Femur (tissue), 1 donor: ENCODE results near the gene MCU.
A peak's percentile ranks its signal among the peaks of the same experiment; 100 is the strongest.
"Not testable (repeated sequence)": the region's sequence is repeated elsewhere in the genome, so short reads cannot be mapped to it uniquely, and the experiment has no call there.

Experiments
- DNase-seq: peaks from one replicate; pipeline ENCODE4 v3.0.0-alpha.2; 2017

MCU gene, protein sequence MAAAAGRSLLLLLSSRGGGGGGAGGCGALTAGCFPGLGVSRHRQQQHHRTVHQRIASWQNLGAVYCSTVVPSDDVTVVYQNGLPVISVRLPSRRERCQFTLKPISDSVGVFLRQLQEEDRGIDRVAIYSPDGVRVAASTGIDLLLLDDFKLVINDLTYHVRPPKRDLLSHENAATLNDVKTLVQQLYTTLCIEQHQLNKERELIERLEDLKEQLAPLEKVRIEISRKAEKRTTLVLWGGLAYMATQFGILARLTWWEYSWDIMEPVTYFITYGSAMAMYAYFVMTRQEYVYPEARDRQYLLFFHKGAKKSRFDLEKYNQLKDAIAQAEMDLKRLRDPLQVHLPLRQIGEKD

DNA sequence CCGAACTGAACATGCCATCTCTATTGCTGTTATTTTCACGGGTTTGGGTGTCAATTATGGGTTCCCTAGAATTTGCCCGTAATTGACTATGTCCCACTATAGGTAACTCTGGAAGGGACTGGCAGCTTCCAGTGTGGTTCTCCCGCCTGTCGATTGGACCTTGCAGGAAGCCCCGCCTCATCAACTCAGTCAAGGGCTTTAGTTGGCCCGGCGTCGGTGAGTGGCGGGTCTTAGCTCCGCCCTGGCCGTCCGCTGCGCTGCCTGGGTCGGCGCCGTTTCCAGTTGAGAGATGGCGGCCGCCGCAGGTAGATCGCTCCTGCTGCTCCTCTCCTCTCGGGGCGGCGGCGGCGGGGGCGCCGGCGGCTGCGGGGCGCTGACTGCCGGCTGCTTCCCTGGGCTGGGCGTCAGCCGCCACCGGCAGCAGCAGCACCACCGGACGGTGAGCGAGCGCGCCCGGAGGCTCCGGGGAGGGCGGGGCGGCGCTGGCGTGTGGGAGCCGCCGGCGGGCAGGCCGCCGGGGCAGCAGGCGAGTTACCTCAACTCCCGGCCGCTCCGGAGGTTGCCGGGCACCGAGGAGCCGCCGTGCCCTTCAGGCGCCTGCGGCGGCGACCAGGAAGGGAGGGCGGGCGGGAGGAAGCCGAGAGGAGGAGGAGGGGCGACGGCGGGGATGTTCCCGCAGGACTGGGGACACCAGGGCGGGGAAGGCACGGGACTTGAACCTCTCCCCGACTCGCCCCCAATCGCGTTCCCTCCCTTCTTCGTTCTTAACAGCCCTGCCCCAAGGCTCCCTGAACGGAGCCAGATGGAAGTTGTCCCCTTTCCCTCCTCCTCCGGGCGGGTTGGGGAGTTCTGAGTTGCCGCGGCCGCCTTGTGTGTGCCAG is at the start of gene MCU:
Gene MCU (plus strand): TSS at position 281 of the 881 bp plus-strand sequence. CDS start 9 bp downstream, at position 290.
- peak; percentile 97 for DNase-seq

DNA sequence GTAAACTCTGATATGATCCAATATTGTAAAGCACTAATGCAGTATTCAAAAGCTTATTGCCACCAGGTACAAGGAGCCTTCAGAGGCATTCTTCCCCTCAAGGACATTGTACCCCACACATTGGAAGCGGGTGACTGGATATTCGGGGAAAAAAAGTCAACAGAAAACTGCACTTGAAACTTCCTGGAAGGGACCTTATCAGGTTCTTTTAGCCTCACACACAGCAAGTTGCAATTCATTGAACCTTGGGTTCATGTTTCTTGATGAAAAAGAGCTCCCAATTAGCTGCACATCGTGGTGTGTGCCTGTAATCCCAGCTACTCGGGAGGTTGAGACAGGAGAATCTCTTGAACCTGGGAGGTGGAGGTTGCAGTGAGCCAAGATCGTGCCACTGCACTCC is 49.6 kb upstream of the MCU start:
- DNase-seq: no peak

DNA sequence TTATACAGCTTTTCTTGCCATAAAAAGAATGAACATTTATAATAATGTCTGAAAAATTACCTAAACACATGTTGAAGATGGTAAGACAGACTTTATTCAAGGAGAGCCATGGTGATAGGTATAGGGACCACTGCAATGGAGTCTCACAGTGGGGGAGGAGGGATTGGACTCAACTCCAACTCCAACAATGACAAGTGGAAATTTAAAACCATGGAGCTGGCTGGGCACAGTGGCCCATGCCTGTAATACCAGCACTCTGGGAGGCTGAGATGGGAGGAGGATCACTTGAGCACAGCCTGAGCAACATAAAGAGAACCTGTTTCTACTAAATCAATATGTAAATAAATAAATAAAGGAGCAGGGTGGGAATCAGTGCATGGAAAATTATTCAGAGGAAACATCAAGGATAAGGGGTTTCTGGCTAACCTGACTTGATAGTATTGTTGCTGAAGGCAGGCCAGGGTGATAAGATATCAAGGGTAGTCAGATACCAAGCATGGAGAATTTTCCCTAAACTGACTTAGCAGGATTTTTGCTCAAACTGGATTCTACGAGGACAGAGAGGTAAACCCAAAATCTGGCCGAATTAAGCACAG is 46.6 kb upstream of the MCU start:
- no peak for DNase-seq

DNA sequence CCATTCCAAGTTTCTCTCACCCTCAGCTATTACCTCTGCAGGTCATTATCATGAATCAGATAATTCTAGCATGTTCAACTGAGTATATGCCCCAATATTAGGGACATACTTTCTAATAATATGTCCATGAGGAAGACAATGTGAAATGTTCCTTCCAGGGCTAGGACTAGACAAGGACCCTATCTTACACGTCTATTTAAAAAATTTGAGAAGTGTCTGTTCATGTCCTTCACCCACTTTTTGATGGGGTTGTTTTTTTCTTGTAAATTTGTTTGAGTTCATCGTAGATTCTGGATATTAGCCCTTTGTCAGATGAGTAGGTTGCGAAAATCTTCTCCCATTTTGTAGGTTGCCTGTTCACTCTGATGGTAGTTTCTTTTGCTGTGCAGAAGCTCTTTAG is 45.0 kb upstream of the MCU start:
- not testable (repeated sequence) for DNase-seq

DNA sequence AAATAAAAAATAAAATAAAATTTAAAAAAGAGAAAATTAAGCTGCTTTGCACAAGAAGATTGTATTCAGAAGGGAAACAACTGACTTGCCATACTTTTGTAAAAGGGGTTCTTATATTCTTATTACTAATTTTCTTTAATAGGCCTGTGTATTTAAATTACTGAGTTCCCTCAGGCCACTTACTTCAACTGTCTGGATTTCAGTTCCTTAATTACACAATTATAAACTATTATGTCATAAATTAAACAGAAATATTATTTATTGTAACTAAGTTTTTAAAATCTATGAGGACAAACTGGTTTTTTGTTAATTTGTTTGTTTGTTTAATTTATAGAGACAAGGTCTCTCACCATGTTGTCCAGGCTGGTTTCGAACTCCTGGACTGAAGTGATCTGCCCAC is 43.6 kb upstream of the MCU start:
- no peak for DNase-seq

DNA sequence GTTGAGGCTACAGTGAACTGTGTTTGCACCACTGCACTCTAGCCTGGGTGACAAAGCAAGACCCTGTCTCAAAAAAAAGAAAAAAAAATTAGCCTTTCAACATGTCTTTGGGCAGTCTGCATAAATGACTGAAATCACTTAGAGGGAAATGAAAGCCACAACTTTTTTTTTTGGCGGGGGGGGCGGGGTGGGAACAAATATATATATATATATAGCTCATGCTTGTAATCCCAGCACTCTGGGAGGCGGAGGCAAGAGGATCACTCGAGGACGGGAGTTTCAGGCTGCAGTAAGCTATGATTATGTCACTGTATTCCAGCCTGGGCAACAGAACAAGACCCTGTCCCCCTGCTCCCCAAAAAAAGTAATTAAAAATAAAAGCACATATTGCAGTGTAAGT is 42.7 kb upstream of the MCU start:
- DNase-seq: no peak

DNA sequence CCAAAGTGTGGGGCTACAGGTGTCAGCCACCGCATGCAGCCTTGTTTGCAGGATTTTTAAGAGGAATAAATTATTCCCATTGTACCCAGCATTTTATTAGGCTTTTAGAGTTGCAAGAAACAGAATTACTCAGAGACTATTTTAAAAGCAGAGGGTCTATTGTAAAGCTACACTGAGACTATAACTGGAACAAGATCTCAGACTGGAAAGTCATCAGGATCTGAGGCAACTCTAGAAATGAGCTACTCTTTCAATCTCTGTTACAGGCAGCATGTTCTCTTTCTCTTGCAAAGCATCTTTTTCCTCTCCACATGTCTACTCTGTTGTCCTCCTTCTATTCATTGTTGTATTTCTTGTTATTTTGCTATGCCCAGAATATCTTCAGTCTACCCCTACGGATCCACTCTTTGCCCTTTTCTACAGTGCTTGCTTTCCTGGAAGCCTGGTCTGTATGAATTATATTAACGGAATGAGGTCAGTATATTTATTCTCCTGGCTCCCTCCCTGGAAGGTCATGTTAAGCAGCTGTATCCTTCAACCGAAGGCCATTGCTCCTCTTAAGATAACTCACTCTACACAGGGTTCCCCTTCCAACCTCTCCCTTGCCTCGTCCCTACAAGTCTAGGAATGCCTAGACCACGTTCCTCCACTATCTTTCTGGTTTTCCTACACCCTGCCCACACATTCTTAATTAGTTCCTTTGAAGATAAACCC is 38.4 kb upstream of the MCU start:
- no peak for DNase-seq

DNA sequence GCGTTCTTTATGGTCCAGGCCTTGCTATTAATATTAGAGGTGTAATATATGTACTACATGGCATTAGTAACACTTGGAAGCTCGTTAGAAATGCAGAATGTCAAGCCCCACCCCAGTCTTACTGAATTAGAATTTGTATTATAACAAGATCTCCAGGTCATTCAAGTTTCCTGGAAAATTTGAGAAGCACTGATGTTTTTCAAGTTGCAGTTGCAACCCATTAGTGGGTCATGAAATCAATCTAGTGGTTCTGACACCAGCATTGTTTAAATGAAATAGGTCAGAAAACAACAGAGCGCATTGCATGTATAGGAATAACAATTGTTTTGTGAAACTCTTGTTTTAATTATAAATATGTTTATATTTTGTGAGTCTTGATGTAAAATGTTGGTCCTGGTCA is 37.2 kb upstream of the MCU start:
- DNase-seq: no peak

DNA sequence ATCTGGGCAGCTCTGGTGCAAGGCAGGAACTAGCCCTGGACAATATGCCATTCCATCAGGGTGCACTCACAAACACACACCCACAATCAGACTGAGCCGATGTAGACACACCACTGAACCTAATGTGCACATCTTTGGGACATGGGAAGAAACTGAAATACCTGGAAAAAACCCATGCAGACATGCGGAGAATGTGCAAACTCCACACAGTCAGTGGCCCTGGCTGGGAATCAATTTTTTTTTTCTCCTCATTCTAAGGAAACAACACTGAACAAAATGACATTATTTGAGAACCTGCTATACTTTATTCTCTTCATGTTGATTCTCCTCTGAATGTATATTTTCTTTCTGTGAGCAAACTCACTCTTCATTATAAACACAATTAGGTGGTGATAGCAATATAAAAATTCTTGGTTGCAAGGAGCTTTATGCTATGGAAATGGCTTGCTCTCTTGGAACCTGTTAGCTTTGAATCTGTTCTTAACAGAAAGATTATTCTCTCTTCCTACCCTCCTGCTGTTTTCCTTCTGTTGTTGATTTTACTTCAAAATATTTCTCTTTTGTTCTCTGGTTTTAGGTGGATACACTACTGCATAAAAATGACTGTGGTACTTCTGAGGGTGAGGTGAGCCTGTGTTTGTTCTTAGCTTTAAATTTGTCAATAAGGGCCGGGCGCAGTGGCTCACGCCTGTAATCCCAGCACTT is 33.1 kb upstream of the MCU start:
- DNase-seq: no peak

DNA sequence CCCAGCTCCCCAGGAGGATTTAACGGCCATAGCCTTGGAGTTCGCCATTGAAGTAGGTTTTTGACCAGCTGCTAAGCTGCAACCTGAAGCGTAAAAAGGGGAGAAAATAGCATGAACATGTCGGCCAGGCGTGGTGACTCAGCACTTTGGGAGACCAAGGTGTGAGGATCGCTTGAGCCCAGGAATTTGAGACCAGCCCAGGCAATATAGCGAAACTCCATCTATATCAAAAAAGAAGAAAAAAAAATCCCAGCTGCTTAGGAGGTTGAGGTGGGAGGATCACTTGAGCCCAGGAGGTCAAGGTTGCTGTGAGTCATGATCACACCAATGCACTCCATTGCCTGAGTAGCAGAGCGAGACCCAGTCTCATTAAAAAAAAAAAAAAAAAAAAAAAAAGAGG is 32.2 kb upstream of the MCU start:
- DNase-seq: no peak

DNA sequence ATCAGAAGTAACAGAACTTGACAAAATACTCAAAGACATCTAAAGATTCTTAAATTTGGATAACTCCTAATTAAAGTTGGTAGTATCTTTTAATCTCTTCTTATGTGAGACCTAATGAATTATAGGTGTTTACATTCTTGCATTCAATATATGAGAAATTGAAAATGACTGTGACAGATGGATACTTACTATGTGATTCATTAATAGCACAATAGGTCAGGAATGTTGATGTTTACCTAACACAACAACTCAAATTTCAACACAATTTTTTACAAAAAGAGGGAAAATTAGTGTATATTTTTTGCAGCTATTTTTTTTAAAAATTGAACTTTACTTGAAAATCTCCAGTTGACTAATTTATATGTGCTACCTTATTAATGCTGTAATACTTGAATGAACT is 31.7 kb upstream of the MCU start:
- DNase-seq: no peak

DNA sequence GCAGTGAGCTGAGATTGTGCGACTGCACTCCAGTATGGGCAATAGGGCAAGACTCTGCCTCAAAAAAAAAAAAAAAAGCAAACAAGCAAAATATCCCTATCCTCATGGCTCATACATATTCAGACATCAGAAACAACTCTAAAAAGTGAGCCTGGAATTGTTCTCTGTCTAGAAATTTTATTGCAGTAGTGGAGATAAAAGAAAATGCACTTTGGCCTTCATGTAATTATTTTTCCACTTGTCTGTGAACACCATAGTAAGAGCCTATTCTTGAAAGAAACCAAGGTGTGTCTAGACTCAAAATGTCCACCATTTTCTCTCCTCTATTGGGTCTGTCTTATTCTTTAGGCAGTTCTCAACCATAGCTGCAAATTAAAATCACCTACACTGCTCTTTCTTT is 30.5 kb upstream of the MCU start:
- DNase-seq: no peak

DNA sequence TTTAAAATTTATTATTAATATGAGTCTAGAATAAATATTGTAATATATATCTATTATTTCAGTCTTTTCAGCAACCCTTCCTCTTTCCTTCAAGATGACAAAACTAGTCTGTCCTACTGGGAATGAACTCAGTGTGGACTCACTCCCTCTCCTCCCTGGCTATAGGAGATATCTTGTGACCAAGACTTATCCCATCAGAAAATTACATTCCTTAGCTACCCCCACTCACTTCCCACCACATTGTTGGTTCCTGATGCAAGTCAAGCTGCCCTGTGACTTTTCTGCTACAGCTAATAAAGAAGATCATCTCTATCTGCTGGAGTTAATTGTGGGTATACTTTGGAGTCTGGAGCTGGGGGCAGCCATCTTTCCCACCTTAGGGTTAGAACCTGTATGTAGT is 28.0 kb upstream of the MCU start:
- DNase-seq: no peak

DNA sequence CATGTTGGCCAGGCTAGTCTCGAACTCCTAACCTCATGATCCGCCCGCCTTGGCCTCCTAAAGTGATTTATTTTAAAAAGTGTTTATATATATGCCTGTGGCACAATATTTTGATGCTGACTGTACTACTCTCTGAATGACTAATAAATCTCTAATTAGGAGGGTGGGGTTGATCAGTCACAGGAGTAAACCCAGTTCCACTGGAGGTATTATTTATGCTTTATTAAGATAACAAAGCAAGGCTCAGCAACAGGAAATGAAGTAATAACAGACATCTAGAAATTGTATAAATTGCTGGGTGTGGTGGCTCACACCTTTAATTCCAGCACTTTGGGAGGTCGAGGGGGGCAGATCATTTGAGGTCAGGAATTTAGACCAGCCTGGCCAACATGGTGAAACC is 26.0 kb upstream of the MCU start:
- no peak for DNase-seq

DNA sequence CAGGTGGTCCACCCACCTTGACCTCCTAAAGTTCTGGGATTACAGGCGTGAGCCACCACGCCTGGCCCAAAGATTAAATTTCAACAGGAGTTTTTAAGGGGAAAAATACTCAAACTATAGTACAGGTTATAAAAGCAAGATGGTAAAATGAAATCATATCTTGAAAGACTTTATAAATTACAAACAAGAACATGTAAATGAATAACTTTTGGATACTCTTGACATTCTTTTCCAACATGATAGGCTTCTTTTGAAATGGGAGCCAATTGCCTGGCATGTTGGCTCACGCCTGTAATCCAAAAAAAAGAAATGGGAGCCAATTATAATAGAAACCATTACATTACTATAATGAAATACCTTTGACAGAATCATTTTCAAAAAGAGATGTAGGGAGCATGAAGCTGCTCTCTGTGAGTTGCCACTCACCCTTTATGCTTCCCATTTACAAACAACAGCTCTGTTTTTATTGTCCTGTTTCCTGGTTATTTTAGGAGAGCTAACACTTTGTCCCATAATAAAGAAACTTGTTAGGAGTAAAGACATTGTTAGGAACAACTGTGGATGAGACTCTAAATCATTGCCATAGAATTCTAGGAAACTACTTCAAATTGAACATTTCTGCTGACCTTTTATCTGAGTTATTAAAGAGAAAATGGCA is 24.6 kb upstream of the MCU start:
- no peak for DNase-seq

DNA sequence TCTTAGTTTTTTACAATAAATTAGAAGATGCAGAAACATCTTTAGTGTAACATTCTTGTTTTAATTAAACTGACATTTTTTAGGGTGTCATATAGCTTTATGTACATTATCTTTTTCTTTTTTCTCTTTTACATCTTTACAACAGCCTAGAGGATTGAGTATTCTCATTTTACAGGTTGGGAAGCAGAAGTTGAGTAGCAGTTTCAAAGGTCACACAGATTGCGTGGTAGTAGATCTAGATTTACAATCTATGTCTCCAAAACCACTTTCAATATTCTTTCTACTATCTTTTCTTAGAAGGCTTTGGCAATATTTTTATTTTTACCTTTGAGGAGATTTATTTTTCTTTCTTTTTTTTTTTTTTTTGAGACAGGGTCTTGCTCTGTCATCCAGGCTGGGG is 18.7 kb upstream of the MCU start:
- DNase-seq: no peak

DNA sequence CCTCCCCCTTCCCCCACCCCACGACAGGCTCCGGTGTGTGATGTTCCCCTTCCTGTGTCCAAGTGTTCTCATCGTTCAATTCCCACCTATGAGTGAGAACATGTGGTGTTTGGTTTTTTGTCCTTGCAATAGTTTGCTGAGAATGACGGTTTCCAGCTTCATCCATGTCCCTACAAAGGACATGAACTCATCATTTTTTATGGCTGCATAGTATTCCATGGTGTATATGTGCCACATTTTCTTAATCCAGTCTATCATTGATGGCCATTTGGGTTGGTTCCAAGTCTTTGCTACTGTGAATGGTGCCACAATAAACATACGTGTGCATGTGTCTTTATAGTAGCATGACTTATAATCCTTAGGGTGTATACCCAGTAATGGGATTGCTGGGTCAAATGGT is 17.8 kb upstream of the MCU start:
- not testable (repeated sequence) for DNase-seq

DNA sequence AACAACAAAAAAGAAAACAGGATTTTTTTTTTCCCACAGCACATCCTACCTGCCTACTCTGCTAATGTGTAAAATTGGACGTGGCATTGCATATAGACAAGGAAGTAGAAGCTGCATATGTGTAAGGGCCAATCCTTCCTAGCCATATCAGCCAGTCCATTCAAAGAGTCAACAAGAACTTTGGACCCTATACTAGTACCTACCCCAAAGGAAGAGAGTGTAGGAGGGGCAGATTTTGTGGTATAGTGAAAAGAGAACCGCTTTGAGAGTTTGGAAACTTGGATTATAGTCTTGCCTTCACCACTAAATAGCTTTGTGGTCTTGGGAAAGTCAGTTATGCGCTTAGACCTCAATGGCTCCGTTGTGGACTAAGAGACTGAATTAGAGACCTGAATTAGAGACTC is 12.1 kb upstream of the MCU start:
- DNase-seq: no peak

DNA sequence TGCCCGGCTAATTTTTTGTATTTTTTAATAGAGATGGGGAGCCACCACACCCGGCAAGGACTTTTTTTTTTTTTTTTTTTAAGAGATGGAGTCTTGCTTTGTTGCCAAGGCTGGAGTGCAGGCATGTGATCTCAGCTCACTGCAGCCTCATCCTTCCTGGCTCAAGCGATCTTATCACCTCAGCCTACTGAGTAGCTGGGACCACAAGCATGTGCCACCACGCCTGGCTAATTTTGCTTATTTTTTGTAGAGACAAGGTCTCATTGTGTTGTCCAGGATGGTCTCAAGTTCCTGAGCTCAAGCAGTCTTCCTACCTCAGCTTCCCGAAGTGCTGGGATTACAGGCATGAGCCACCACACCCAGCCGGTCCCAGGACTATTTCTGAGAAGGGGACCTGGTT is 9.3 kb upstream of the MCU start:
- no peak for DNase-seq

DNA sequence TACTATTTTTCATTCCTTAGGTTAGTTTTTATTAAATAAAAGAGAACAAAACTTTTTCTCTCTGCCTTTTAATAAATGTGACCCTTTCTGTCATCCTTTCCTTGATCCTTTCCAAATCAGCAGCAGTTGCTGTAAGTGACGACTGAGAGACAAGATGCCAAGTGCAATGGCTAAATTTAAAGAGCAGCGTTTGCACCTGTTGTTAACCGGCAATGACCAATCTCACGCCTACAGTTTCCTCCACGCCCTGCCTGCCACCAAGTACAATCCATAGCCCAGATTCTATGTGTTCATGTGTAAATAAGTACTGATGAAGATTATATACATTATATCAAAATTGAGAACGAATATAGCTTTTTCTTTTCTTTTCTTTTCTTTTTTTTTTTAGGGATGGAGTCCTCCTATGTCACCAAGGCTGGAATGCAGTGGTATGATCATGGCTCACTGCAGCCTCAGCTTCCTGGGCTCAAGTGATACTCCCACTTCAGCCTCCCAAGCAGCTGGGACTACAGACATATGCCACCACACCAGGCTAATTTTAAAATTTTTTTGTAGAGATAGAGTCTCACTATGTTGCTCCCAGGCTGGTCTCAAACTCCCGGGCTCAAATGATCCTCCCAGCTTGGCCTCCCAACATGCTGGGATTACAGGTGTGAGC is 6.5 kb upstream of the MCU start:
- peak; percentile 52 for DNase-seq

DNA sequence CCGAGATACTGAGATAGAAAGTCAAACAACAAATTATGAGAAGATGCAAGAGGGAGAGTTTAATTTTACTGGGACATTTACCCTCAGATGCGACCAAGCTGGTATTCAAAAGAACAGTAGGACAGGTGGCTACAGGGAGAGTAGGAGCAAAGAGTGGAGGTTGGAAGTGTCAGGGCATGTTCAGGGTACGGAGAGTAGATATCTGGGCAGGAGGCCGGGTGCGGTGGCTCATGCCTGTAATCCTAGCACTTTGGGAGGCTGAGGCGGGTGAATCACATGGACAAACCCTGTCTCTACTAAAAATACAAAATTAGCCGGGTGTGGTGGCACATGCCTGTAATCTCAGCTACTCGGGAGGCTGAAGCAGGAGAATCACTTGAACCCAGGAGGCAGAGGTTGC is 5.5 kb upstream of the MCU start:
- DNase-seq: not testable (repeated sequence)
